GM23248 (cell line): ENCODE results near the gene ZNF275.

Source experiments
- EZH2 ChIP-seq: fragments of 200-600 bp; sonication (generic); IDR thresholded peaks from 2 replicates; pipeline ENCODE4 v1.6.1; 2018; ENCODE audit warnings: antibody characterized with exemption, mild to moderate bottlenecking; ENCODE audit not compliant: insufficient read depth, poor library complexity, severe bottlenecking
- EZH2phosphoT487 ChIP-seq: fragments of 200-600 bp; sonication (generic); IDR thresholded peaks from 2 replicates; pipeline ENCODE4 v1.6.1; 2018; ENCODE audit warnings: antibody characterized with exemption, moderate library complexity, mild to moderate bottlenecking, low read depth; ENCODE audit not compliant: insufficient read depth

GRCh38 chrX:153400146-153401132, 66.5 kb downstream of the ZNF275 start:
- TF ChIP-seq EZH2, result no peak
- TF ChIP-seq EZH2phosphoT487, result no peak
